HepG2 (cell line): ENCODE measurements around the gene IMPDH1. TPM values are rescaled to one million over a fixed set of nuclear protein-coding genes. Genes with fewer than 3 reads are reported as not detected.

Experiments
- HNF1A ChIP-seq, 2 experiments: sonication (generic) in 1 of 2; formaldehyde crosslinking in 1 of 2; IDR thresholded peaks; 2 replicates each; pipeline versions ENCODE4 v1.4.0 to v1.6.1; 2016 to 2020; ENCODE audit warnings: borderline replicate concordance in 1 of 2, low read depth in 1 of 2, mild to moderate bottlenecking in 1 of 2, missing genetic modification reagents in 1 of 2
- IRF9 ChIP-seq: sonication (generic); formaldehyde crosslinking; IDR thresholded peaks from 2 replicates; pipeline ENCODE4 v1.8.0; 2022; ENCODE audit warnings: missing genetic modification reagents, mild to moderate bottlenecking, borderline replicate concordance
- MED8 ChIP-seq: sonication (generic); formaldehyde crosslinking; IDR thresholded peaks from 2 replicates; pipeline ENCODE4 v1.8.1; 2023; ENCODE audit warnings: mild to moderate bottlenecking, missing genetic modification reagents; ENCODE audit not compliant: insufficient replicate concordance
- NKX3-1 ChIP-seq: sonication (generic); formaldehyde crosslinking; IDR thresholded peaks from 2 replicates; pipeline ENCODE4 v1.5.0; 2020; ENCODE audit warnings: missing genetic modification reagents
- NR1H2 ChIP-seq: sonication (generic); formaldehyde crosslinking; IDR thresholded peaks from 2 replicates; pipeline ENCODE4 v1.8.1; 2022; ENCODE audit warnings: low read depth, missing genetic modification reagents, borderline replicate concordance
- THAP9 ChIP-seq: sonication (generic); formaldehyde crosslinking; IDR thresholded peaks from 2 replicates; pipeline ENCODE4; 2020; ENCODE audit warnings: missing genetic modification reagents, mild to moderate bottlenecking, borderline replicate concordance
- U2AF2 ChIP-seq: fragments of 200-400 bp; formaldehyde crosslinking; IDR thresholded peaks from 2 replicates; pipeline ENCODE4 v1.6.1; 2017; ENCODE audit warnings: low read depth, mild to moderate bottlenecking, low read length
- ZBTB21 ChIP-seq: sonication (generic); formaldehyde crosslinking; IDR thresholded peaks from 2 replicates; pipeline ENCODE4 v1.4.0; 2020; ENCODE audit warnings: missing genetic modification reagents
- ZMAT5 ChIP-seq: sonication (generic); formaldehyde crosslinking; IDR thresholded peaks from 2 replicates; pipeline ENCODE4 v1.5.0; 2020; ENCODE audit warnings: mild to moderate bottlenecking, low read depth, missing genetic modification reagents, borderline replicate concordance
- ZNF432 ChIP-seq: sonication (generic); formaldehyde crosslinking; IDR thresholded peaks from 2 replicates; pipeline ENCODE4 v1.5.0; 2020; ENCODE audit warnings: missing genetic modification reagents, mild to moderate bottlenecking, borderline replicate concordance
- ZNF609 ChIP-seq: sonication (generic); formaldehyde crosslinking; IDR thresholded peaks from 2 replicates; pipeline ENCODE4 v1.4.0; 2020; ENCODE audit warnings: mild to moderate bottlenecking, missing genetic modification reagents, borderline replicate concordance
- ZNF652 ChIP-seq: IDR thresholded peaks from 2 replicates; pipeline ENCODE4 v1.6.1; 2016; ENCODE audit warnings: low read depth, borderline replicate concordance
- ZNF878 ChIP-seq: sonication (generic); formaldehyde crosslinking; IDR thresholded peaks from 2 replicates; pipeline ENCODE4 v1.8.1; 2023; ENCODE audit warnings: mild to moderate bottlenecking, missing genetic modification reagents, moderate library complexity
- polyA plus RNA-seq, 8 experiments: library from polyadenylated mRNA; depleted of rRNA in 3 of 8; stranded (reverse) in 7 of 8; unstranded in 1 of 8; fragments of >200 nt; fragmentation: Illumina TruSeq in 4 of 8; extraction: Trizol in 4 of 8; gene quantifications; 2 replicates each; pipeline versions ENCODE4 v1.2.1 to v1.2.3, GENCODE V29; 2011 to 2016; ENCODE audit warnings: low read depth in 4 of 8, missing spikeins in 1 of 8, mixed read lengths in 1 of 8; ENCODE audit not compliant: insufficient read depth in 1 of 8
- total RNA-seq, 5 experiments: library from RNA; depleted of rRNA; stranded (reverse); fragments of >200 nt; fragmentation: Illumina TruSeq; extraction: Trizol; gene quantifications; 2 replicates each; pipeline ENCODE4 v1.2.3, GENCODE V29; 2016; ENCODE audit warnings: low read depth in 1 of 5

Gene IMPDH1
- total and polyA plus RNA-seq, 2 of the 13 experiments (the other 11 are each of a cell fraction or from before 2014, with no cell fraction given), result 22.8 to 34.0 TPM

GRCh38 chr7:128455543-128456254 is 45.9 kb upstream of the IMPDH1 start, which contains the start of gene HILPDA (continued):
- peak; percentile 36; the same call in 1 of the 2 replicates for TF ChIP-seq ZNF609 (CRISPR knock-in tag)
- TF ChIP-seq U2AF2, result no peak
- peak; percentile 51; the same call in 1 of the 2 replicates for TF ChIP-seq THAP9 (CRISPR knock-in tag)
- TF ChIP-seq IRF9, result peak; percentile 81; the same call in 1 of the 2 replicates
- no peak for TF ChIP-seq ZNF652 (CRISPR knock-in tag)
- no peak; the same call in 1 of the 2 replicates for TF ChIP-seq NR1H2 (CRISPR knock-in tag)
- no peak for TF ChIP-seq MED8
- TF ChIP-seq NKX3-1 (CRISPR knock-in tag), result 0 out of 2 replicates have a peak, but pooled peaks have one; percentile 10
- no peak for TF ChIP-seq ZMAT5 (CRISPR knock-in tag)
- TF ChIP-seq ZNF878 (CRISPR knock-in tag), result peak; percentile 47; the same call in 1 of the 2 replicates
- TF ChIP-seq HNF1A (IDR thresholded peaks at IDR 0.05; ENCODE audit: low read depth), result no peak
- TF ChIP-seq HNF1A (CRISPR knock-in tag; IDR thresholded peaks at IDR 0.05; ENCODE audit: borderline replicate concordance), result 0 out of 2 replicates have a peak, but pooled peaks have one; percentile 18
- TF ChIP-seq ZBTB21, result no peak
- TF ChIP-seq ZNF432 (CRISPR knock-in tag), result no peak
